ENCODE measurements around the gene SSTR3.
"Not testable (repeated sequence)": the region's sequence is repeated elsewhere in the genome, so short reads cannot be mapped to it uniquely, and the experiment has no call there.

The SSTR3 gene

DNA sequence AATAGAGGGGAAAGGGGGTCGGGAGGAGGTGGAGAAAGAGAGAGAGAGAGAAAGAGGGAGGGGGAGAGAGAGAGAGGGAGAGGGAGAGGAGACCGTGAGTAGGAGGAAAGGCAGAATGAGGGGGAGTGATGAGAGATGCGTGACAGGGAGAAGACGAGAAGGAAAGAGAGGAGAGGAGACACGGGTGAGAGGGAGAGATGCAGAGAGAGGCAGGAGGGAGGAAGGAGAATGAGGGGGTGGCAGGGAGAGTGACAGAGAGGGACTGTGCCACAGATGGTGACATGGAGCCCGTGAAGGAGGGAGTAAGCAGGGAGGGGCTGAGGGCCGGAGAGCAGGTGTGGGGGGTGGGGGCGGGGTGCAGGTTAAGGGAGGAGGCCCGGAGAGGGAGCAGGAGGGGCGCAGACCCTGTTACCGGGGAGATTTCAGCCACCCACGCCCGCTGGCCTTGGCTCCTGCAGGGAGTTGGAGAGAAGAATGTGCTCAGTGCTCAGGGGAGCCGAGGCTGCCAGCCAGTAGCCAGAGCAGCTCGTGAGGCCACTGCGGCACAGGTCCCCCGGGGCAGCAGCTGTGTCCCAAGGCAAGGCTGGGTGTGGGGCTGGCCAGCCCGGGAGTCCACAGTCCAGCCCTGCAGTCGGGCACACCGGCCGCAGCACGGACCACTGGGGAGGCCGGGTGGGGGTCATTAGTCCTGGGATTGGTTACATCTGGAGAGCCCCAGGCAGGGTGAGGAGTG, at the start of gene SSTR3:
TSS of gene SSTR3 (minus strand) at position 304 of the 733 bp plus-strand sequence. CDS start 4,674 bp downstream, outside the sequence.
- DNase-seq: peak in 3 of 42 donors; percentile 14 to 19 (median 18)
- intact Hi-C loops (cut with DNase I): no loop called here

DNA sequence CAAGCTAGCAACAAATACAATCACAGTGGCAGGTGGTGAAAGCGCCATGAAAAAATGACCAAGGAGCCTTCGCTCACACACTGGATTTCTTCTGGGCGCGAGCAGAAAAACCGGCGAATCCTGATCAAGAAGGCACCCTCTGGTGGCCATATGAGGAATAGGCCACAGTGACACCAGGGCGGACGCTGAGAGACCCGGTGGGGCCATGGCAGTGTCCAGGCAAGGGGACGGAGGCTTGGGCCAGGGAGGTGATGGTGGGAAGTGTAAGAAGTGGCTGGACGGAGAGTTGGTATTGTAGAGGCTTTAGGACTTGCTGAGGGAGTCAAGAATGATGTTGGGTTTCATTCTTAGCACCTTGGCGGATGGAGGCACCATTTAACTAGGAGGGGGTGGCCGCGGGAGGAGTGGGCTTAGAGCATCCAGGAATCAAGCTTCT, 48.6 kb upstream of the SSTR3 start:
- intact Hi-C loops (cut with DNase I): no loop called here
- DNase-seq: peak in 38 of 42 donors; percentile 20 to 74 (median 48)

DNA sequence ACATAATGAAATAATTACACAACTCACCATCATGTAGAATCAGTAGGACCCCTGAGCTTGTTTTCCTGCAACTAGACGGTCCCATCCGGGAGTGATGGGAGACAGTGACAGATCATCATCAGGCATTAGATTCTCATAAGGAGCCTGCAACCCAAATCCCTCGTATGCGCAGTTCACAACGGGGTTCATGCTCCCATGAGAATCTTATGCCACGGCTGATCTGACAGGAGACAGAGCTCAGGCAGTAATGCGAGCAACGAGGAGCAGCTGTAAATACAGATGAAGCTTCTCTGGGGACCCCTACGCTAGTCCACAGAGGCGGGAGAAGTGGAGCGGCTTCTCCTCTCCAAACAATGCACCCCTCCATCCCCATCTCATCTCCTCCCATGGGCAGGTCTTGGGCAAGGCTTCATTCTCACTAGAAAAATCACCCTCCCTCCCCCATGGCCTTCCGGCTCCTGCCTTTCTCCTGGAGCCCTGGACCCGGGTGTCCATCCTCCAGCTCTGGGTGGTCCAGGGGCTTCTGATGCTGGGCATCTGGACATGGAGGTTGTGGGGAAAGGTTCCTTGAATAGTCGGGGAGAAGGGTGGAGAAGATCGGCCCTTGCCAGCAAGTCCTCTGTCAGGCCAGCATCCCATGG, 48.0 kb upstream of the SSTR3 start:
- intact Hi-C loops (cut with DNase I): no loop called here
- no peak for DNase-seq

DNA sequence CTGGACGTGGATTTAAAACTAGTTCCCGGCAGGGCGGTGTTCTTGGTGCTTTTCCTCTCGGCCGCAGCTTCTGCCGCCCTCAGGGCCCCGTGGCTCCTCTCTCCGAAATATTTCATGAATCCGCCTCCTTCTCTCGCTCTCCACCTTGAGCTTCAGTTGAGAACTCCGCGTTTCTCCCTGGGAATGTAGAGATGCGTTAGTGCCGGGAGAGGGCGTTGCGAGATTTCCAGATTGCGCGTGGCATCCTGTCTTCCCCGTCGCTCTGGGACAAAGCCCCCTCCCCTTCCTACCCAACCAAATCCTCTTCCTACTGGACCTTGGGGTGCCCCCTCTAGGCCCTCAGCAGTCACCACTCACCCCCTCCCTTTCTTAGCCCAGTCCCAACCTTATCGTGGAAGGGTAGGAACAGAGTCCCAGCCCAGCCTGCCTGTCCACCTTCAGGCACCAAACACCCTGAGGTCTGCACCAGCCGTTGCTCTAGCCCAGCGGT, 47.3 kb upstream of the SSTR3 start:
- intact Hi-C loops (cut with DNase I): no loop called here
- DNase-seq: peak in 39 of 42 donors; percentile 25 to 77 (median 48)

DNA sequence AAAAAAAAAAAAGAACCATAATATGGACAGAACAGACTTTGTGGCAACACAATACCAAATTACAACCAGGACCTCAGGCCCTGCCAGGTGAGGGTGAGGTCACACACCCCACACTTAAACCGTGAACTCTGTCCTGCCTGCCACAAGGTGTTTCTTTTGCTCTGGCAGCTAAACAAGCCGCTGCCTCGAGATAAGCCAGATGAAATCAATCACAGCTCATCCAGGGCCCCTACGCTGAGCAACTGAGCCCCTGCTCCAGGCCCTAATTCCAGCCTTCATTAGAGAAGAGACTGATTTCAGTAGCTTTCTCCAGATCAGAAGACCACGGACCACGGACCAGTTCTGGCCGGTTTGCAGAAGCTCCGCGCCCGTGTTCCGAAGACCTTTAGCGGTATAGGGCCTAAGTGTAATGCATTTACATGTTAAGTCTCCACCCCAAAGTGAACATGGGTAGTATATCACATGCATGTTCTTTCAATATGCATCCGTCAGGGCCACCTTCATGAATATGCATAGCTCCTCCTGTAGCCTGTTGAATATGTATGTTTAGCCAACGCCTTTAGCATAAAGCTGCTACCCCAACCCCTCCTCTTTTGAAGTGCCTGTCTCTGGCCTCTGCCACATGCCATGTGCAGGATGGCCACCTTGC, 46.6 kb upstream of the SSTR3 start:
- intact Hi-C loops (cut with DNase I): no loop called here
- no peak for DNase-seq

DNA sequence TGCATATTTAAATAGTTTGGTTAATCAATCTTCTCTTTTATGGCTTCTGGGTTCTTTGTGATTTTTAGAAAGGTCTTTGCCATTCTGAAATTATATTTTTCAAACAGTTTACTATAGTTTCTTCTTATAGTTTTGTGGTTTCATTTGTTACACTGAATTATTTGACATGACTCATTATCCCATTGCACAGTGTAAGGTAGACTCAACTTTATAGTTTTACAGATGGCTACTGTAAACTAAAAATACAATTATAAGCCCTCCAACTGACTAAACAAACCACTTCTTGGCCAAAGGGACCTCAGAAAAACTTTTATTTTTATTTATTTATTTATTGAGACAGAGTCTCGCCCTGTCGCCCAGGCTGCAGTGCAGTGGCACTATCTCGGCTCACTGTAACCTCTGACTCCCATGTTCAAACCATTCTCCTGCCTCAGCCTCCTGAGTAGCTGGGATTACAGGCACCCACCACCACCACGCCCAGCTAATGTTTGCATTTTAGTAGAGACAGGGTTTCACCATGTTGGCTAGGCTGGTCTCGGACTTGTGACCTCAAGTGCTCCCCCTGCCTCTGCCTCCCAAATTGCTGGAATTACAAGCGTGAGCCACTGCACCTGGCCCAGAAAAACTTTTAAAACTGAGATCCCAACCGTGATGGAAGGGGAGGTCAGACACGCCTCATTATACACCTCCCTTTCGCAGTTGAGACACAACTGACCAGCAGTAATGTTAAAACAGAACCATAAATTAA, 45.9 kb upstream of the SSTR3 start:
- no peak for DNase-seq
- intact Hi-C loops (cut with DNase I): no loop called here

DNA sequence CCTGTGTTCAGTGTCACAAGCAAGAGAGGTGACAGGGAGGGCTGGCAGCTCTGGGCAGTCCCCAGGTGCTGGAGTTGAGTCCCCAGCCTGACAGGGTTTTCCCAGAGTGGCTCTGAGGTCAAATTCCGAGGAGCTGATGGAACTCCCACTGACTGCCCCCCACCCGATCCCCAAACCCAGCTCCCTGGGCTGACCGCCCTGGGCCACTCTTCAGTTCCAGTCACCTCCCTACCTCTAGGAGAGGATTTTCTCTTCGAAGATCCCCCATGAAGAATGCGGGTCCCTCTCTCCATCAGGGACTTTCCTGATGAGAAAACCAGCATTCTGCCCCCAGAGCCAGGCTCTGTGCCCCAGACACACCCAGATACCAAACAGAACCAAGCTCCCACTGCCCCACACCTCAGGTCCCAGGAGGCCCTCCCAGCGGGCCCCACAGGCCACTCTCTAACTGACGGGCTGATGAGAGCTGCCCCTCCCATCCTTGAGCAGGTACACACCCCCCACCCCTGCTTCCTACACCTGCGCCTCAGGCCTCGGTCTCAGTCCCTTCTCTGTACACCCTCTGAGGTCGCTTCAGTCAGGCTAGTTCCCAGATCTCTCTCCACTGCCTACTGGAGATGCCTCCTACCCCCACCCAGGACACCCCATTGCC, 43.9 kb upstream of the SSTR3 start:
- no peak for DNase-seq
- intact Hi-C loops (cut with DNase I): no loop called here

DNA sequence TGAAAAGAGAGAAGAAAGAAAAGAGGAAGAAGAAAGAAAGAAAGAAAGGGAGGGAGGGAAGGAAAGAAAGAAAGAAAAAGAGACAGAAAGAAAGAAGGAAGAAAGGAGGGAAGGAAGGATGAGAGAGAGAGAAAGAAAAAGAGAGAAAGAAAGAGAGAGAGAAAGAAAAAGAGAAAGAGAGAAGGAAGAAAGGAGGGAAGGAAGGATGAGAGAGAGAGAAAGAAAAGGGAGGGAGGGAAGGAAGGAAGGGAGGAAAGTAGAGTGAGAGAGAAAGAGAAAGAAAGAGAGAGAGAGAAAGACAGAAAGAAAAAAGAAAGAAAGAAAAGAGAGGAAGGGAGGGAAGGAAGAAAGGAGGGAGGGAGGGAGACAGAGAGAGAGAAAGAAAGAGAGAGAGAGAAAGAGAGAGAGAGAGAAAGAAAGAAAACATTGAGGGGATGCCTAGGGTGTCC, 43.3 kb upstream of the SSTR3 start:
- intact Hi-C loops (cut with DNase I): no loop called here
- no peak for DNase-seq

DNA sequence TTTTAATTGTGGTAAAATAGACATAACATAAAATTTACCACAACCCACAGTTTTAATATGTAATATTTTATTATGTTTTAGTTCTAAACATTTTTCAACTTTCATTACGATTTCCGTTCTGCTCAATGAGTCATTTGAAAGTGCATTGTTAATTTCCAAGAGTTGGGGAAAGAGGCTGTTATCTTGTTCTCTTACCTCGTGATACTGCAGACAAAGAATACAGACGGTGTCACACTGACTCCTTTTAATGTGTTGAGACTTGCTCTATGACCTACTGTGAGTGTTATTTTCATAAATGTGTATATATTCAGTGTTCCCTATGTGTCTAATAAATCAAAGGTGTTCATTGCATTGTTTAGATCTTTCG, 42.6 kb upstream of the SSTR3 start:
- intact Hi-C loops (cut with DNase I): no loop called here
- DNase-seq: no peak

DNA sequence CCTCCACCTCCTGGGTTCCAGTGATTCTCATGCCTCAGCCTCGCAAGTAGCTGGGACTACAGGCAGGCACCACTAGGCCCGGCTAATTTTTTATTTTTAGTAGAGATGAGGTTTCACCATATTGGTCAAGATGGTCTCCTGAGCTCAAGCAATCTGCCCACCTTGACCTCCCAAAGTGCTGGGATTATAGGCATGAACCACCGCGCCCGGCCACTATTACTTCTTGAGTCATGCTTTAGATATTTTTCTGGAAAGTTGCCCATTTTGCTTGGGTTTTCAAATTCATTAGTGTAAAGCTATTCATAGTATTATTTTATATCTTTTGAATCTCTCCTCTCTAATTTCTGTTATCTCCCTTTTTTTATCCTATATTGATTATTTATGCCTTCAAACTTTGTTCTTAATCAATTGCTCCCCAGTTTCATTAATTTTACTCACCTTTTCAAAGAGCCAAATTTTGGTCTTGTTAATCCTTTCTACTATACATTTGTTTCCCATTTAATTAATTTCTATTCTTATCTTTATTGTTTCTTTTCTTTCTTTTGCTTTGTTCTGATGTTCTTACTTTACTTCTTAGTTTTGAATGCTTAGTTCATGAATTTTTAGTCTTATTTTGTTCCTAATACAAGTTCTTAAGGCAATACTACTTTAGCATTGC, 42.1 kb upstream of the SSTR3 start:
- intact Hi-C loops (cut with DNase I): no loop called here
- no peak for DNase-seq

DNA sequence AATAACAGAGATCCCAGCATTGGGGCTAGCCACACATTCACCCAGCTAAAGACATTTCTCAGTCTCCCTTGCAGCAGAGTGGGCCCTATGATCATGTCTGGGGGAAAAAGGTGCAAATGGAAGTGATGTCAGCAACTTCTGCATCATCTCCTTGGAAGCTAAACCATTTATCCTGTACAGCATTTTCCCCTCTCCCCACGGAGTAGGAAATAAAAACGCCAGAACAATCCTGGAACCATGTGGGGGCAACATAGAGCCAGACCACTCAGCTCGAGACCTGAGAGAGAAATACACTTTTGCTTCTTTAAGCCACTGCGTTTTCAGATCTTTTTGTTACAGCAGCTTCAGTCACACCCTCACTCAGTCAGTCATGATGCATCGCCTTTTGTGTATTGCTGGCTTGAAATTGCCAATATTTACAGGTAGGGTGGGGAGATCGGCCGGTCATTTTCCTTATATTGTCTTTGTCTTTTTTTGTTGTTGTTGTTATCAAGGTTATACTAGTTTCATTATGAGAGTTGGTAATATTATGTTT, 40.9 kb upstream of the SSTR3 start:
- intact Hi-C loops (cut with DNase I): no loop called here
- DNase-seq: no peak

DNA sequence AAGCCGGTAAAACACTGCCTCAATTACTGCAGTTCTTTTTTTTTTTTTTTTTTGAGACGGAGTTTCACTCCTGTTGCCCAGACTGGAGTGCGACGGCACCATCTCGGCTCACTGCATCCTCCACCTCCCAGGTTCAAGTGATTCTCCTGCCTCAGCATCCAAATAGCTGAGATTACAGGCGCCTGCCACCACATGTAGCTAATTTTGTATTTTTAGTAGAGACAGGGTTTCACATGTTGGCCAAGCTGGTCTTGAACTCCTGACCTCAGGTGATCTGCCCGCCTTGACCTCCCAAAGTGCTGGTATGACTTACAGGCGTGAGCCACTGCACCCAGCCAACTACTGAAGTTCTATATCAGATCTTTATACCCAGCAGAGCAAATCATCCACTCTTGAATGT, 39.6 kb upstream of the SSTR3 start:
- intact Hi-C loops (cut with DNase I); DNase-seq: not testable (repeated sequence)

DNA sequence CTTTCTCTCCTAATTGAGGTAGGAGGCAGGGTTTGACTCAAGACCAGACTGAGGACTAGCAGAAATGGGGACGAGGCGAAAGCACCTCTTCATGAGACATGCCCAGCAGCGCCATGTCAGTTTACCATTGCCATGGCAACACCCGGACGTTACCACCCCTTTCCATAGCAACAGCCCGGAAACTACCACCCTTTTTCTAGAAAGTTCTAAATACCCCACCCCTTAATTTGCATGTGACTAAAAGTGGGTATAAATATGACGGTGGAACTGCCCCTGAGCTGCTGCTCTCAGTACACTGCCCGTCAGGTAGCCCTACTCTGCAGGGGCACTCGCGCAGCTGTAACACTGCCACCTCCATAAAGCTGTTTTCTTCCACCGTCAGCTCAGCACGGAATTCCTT, 37.7 kb upstream of the SSTR3 start:
- intact Hi-C loops (cut with DNase I): no loop called here
- DNase-seq: peak in 1 of 42 donors; percentile 28

DNA sequence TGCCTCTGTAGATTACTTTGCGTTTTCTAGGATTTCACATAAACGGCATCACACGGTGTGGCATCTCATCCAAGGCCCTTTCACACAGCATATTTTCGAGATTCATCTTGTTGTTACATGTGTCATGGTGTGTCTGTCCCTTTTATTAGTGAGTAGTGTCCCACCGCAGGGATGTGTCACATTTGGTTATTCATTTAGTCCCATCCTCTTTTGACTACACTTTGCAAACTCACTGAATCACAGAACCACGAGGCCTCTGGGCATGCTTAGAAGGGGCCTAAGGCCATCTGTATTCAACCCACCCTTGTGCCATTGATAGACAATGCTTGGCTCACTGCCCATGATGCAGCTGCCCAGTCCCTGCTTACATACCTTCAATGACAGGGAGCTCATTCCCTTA, 36.0 kb upstream of the SSTR3 start:
- DNase-seq: no peak
- intact Hi-C loops (cut with DNase I): no loop called here

DNA sequence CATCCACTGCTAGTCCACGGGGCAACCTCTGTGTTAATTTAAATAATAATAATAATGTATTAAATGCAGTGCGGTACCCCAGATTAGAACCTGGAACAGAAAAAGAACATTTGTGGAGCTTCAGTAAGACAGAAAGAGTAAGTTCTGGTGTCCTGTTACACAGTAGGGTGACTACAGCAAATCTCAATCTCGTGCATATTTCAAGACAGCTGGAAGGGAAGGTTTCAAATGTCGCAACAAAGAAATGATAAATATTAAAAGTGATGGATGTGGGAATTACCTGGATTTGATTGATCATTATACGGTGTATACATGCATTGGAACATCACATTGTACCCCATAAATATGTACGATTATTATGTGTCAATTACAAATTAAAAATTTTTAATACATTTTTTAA, 33.5 kb upstream of the SSTR3 start:
- intact Hi-C loops (cut with DNase I): no loop called here
- no peak for DNase-seq

DNA sequence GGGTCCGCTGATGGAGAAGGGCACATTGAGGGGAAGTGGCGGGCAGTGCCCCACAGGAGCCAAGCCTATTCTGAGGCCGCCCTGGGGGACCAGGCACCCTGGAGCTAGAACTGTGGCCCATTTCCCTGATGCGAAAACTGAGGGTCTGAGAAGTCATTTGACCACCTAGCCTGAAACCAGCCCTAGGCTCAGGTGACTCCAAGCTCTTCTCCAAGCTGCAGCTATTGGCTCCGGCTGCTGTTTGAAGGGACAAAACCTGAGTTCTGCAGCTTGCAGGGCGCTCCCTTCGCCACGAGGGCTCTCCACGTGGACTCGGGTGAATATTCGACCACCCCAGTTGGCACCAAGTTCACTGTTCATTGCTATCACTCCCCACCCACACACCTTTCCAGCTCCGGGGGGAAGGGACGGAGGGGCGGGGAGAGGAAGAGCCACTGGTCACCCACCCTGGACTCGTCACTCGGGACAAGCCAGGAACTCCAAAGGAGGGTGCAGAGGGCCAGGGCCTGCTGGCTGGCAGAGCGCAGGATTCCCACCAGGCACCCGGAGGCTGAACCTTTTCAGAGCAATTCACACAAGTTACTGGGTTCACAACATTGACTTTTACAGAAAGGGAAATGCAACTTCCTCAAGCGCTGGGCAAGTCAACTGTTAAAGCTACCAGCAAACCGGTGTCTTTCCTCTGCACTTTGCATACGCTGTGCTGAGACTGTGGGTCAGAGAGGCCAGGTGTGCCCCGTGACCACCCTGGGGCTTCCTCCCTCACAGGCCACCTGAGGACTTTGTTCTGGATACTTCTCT, 32.8 kb upstream of the SSTR3 start:
- DNase-seq: no peak
- intact Hi-C loops (cut with DNase I): no loop called here

All from head of caudate nucleus (tissue), 42 donors.